Measurements from ENCODE around the gene PRMT7.

DNA sequence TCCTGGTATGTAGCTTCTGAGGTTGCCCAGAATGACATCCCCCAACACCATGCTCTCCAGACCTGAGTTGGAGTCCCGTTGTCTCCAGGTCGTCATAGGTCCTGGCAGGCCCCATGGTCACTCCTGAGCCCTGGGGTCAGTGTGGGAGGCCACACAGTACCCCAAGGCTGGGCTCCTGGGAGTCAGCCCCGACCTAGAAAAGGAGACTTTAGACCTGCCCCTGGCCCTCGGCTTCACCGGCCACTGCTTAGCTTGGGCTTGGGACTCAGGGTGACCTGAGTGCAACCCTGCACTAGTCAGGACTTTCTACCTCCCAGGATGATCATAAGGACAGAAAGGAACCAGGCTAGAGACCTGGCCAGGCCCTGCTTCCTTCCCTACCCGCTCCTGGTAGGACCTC, 65.8 kb downstream of the PRMT7 start:
- TF ChIP-seq, protein P1, sequence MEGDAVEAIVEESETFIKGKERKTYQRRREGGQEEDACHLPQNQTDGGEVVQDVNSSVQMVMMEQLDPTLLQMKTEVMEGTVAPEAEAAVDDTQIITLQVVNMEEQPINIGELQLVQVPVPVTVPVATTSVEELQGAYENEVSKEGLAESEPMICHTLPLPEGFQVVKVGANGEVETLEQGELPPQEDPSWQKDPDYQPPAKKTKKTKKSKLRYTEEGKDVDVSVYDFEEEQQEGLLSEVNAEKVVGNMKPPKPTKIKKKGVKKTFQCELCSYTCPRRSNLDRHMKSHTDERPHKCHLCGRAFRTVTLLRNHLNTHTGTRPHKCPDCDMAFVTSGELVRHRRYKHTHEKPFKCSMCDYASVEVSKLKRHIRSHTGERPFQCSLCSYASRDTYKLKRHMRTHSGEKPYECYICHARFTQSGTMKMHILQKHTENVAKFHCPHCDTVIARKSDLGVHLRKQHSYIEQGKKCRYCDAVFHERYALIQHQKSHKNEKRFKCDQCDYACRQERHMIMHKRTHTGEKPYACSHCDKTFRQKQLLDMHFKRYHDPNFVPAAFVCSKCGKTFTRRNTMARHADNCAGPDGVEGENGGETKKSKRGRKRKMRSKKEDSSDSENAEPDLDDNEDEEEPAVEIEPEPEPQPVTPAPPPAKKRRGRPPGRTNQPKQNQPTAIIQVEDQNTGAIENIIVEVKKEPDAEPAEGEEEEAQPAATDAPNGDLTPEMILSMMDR (conservative IDR thresholded peaks at IDR 0.05; ENCODE audit: low read length): no peak
- no peak for TF ChIP-seq EZH2phosphoT487 (IDR thresholded peaks at IDR 0.05; ENCODE audit: borderline replicate concordance)
